Heart left ventricle (tissue), 13 donors: Measurements from ENCODE around the gene IQSEC1.

Experiments used
- CTCF ChIP-seq, 12 donors: fragments of 200-600 bp; sonication (generic) in 4 of 12; IDR thresholded peaks; one replicate each; pipeline versions ENCODE4 v1.5.0 to v1.8.0; 2018 to 2022; ENCODE audit warnings: antibody characterized with exemption in 12 of 12, mild to moderate bottlenecking in 5 of 12
- POLR2A ChIP-seq, 2 donors: fragments of 450-650 bp; IDR thresholded peaks; one replicate each; pipeline ENCODE4 v1.6.1; 2017; ENCODE audit warnings: antibody characterized with exemption in 2 of 2, mild to moderate bottlenecking in 2 of 2, moderate library complexity in 2 of 2
- donor health status: ischemic (EF 13 %, LVEDD 7.1; RV severe dilation, severe dysfunction).
- donor health status: DM: no; HTN: yes; CAD: no.
- donor health status: DM: no; HTN: no; CAD: no.
- donor health status: ischemic (EF 25% LVEDD 6.9; RV normal size, moderate dysfunction).
- donor health status: ischemic (EF 25% LVEDD 5.7; RV mildly dilated, moderate dysfunction).
- donor health status: ischemic (EF 35%, LVEDD 5.7; RV mildly dilated, moderate dysfunction).
- donor health status: nonischemic (EF 11% LVEDD 7.7; RV severe dilation, severe dysfunction).
- donor health status: DM: yes; HTN: yes; CAD: no.
- donor health status: PGD.
- donor health status: ischemic (EF 29% LVEDD 5.4; RV normal size, mild dysfunction).
- donor health status: nonischemic (EF 23%, LVEDD 6.1; RV moderate dilation, normal function).

- TF ChIP-seq CTCF (IDR thresholded peaks at IDR 0.05), result no peak
- TF ChIP-seq POLR2A (IDR thresholded peaks at IDR 0.05), result no peak
Observed at GRCh38 chr3:13037458-13038117, 35.6 kb downstream of the IQSEC1 start.
